ENCODE measurements around the gene LRMDA. TPM values are rescaled to one million over a fixed set of nuclear protein-coding genes. Genes with fewer than 3 reads are reported as not detected.
"Not testable (repeated sequence)": the region's sequence is repeated elsewhere in the genome, so short reads cannot be mapped to it uniquely, and the experiment has no call there.

Gene LRMDA
- total RNA-seq, 6 donors from 2014 or later, result 12.8 to 185 (median 18.1) TPM

DNA sequence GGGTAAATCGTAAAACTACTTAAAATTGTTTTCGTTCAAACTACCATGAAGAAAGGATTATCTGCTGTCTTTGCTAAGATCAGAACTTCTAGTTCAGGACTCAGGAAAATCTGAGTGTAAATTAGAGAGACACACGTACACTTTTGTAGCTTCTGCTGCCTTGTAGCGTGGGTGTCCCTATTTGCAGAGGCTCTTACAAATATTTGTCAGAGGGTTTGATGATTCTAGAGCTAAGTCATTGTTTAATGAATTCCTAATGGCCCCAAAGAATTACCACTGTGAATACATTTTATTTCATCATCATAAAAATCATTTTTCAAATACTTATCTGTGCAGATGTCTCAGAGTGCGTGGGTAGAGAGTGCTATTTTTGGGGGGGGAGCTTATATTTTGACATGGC is 314.9 kb downstream of the LRMDA start:
- Histone ChIP-seq H3K4me1 (peaks cover 0 to 4% (median 0%) of the 10 kb centered on the region in 4 donors), H3K9me3 (no peaks in the 10 kb centered on the region), H3K36me3 (no peaks in the 10 kb centered on the region), H3K27ac (no peak overlapping the region), H3K4me3 (no peak overlapping the region), H3K27me3 (no peaks in the 10 kb centered on the region)
- TF ChIP-seq EP300 (IDR thresholded peaks at IDR 0.05), result no peak
- TF ChIP-seq, protein P1, sequence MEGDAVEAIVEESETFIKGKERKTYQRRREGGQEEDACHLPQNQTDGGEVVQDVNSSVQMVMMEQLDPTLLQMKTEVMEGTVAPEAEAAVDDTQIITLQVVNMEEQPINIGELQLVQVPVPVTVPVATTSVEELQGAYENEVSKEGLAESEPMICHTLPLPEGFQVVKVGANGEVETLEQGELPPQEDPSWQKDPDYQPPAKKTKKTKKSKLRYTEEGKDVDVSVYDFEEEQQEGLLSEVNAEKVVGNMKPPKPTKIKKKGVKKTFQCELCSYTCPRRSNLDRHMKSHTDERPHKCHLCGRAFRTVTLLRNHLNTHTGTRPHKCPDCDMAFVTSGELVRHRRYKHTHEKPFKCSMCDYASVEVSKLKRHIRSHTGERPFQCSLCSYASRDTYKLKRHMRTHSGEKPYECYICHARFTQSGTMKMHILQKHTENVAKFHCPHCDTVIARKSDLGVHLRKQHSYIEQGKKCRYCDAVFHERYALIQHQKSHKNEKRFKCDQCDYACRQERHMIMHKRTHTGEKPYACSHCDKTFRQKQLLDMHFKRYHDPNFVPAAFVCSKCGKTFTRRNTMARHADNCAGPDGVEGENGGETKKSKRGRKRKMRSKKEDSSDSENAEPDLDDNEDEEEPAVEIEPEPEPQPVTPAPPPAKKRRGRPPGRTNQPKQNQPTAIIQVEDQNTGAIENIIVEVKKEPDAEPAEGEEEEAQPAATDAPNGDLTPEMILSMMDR (IDR thresholded peaks at IDR 0.05), result no peak
- TF ChIP-seq POLR2AphosphoS5 (IDR thresholded peaks at IDR 0.05), result no peak
- TF ChIP-seq POLR2A (IDR thresholded peaks at IDR 0.05), result no peak
- no peak for ATAC-seq (ENCODE audit: low FRiP score in 2 of 2)
- DNase-seq, result no peak
- 87 to 93% methylated on average over 5 of the region's 5 CpGs for WGBS, 2 donors

DNA sequence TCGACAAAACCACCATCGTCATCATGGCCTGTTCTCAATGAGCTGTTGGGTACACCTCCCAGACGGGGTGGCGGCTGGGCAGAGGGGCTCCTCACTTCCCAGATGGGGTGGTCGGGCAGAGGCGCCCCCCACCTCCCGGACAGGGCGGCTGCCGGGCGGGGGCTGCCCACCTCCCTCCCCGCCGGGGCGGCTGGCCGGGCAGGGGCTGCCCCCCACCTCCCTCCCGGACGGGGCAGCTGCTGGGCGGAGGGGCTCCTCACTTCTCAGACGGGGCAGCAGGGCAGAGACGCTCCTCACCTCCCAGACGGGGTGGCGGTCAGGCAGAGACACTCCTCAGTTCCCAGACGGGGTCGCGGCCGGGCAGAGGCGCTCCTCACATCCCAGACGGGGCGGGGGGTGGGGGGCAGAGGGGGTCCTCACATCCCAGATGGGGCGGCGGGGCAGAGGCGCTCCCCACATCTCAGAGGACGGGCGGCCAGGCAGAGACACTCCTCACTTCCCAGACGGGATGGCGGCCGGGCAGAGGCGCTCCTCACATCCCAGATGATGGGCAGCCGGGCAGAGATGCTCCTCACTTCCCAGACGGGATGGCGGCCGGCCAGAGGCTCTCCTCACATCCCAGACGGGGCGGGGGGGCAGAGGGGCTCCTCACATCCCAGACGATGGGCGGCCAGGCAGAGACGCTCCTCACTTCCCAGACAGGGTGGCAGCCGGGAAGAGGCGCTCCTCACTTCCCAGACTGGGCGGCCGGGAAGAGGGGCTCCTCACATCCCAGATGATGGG is 318.9 kb downstream of the LRMDA start:
- not testable (repeated sequence) for ATAC-seq (ENCODE audit: low FRiP score in 2 of 2); H3K27me3 ChIP-seq; H3K4me1 ChIP-seq; H3K36me3 ChIP-seq; H3K27ac ChIP-seq; H3K9me3 ChIP-seq; H3K4me3 ChIP-seq
- 92 to 95% methylated on average over 23 to 38 of the region's 50 CpGs for WGBS, 2 donors
- DNase-seq, result peak in 1 of 2 donors; percentile 66

DNA sequence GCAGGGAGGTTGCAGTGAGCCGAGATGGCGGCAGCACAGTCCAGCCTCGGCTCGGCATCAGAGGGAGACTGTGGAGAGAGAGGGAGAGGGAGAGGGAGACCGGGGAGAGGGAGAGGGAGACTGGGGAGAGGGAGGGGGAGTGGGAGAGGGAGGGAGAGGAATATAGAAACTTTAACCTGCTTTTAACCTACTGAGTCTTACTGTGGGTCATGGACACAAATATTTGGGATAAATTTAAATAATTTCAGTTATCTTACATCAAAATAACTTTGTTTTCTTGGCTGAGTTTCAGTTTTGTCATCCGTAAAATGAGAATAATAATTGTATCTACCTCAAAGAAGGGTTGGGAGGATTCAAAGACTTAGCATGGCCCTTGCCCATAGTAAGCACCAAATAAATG is 319.8 kb downstream of the LRMDA start:
- Histone ChIP-seq H3K9me3 (no peaks in the 10 kb centered on the region), H3K27ac (no peak overlapping the region), H3K4me3 (no peak overlapping the region), H3K27me3 (no peaks in the 10 kb centered on the region), H3K36me3 (no peaks in the 10 kb centered on the region), H3K4me1 (no peaks in the 10 kb centered on the region)
- DNase-seq, result no peak
- TF ChIP-seq, protein P1 (IDR thresholded peaks at IDR 0.05), result no peak
- TF ChIP-seq POLR2AphosphoS5 (IDR thresholded peaks at IDR 0.05), result no peak
- TF ChIP-seq POLR2A (IDR thresholded peaks at IDR 0.05), result no peak
- TF ChIP-seq EP300 (IDR thresholded peaks at IDR 0.05), result no peak
- WGBS, 2 donors, result 96 to 99% methylated on average over 6 of the region's 6 CpGs
- ATAC-seq (ENCODE audit: low FRiP score in 2 of 2), result no peak

DNA sequence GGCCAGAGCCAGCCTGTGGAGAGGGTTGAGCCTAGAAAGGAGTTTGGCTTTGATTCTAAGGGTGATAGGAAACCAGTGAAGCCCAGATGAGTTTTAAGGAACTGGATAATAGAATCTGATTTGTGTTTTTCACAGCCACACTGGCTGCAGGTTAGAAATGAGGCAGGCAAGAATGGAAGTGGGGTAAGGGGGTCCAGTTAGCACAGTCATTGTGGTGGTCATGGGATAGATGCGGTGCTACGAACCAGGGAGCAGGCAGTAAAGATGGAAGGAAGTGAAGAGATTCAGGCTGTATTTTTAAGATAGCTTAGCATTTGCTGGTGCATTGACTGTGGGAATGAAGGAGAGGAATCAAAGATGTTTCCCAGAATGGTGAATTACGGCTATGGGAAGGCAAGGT is 322.2 kb downstream of the LRMDA start:
- no peak overlapping the region for H3K27ac ChIP-seq
- H3K27me3 ChIP-seq, result no peaks in the 10 kb centered on the region
- H3K36me3 ChIP-seq, result no peaks in the 10 kb centered on the region
- ATAC-seq (ENCODE audit: low FRiP score in 2 of 2) (no peak), DNase-seq (no peak)
- 86 to 96% methylated on average over 3 of the region's 3 CpGs for WGBS, 2 donors
- no peaks in the 10 kb centered on the region for H3K9me3 ChIP-seq
- H3K4me1 ChIP-seq, result no peaks in the 10 kb centered on the region
- no peak overlapping the region for H3K4me3 ChIP-seq
- TF ChIP-seq EP300 (IDR thresholded peaks at IDR 0.05) (no peak), POLR2A (IDR thresholded peaks at IDR 0.05) (no peak), POLR2AphosphoS5 (IDR thresholded peaks at IDR 0.05) (no peak)
- TF ChIP-seq, protein P1 (IDR thresholded peaks at IDR 0.05), result no peak

DNA sequence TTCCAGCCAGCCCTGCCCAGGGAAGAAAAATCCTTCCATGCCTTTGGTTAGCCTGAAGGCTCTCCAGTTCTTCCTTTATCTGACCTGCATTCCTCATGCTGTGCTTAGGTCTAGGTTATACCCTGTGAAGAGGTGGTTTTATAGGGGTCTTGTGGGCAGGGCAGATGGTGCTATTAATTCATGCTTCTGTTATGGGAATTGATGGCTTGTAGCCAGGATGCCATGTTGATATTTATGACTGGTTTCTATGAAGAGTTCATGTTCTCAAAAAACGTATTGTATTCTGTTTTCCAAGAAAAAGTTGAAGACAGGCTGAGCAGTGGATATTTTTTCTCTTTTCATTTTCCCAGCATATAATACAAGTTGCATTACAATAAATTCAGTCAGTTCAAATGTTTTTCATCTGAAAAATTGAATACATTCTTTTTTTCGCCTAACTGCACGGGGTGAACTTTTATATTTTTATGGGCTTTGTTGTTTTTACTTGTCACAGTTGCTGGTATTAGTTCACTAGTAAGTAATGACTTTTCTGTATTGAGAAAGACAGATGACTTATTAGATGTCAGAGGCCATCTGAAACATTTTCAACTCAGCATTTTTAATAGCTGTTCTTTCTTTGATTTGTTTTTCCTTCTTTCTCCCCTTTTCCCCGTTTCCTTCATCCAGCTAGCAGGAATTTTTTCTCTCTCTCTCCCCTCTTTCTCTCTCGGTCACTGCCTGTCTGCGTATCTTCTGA is 322.8 kb downstream of the LRMDA start:
- WGBS, 2 donors, result 75 to 78% methylated on average over 6 of the region's 6 CpGs
- no peak for ATAC-seq (ENCODE audit: low FRiP score in 2 of 2)
- Histone ChIP-seq H3K4me1 (no peaks in the 10 kb centered on the region), H3K36me3 (no peaks in the 10 kb centered on the region), H3K27me3 (no peaks in the 10 kb centered on the region), H3K27ac (no peak overlapping the region), H3K4me3 (no peak overlapping the region), H3K9me3 (no peaks in the 10 kb centered on the region)
- no peak for TF ChIP-seq POLR2A (IDR thresholded peaks at IDR 0.05)
- TF ChIP-seq EP300 (IDR thresholded peaks at IDR 0.05), result no peak
- no peak for TF ChIP-seq POLR2AphosphoS5 (IDR thresholded peaks at IDR 0.05)
- TF ChIP-seq, protein P1 (IDR thresholded peaks at IDR 0.05), result no peak
- DNase-seq, result no peak
